AG04449 (cell line): ENCODE results near the gene SPIRE1.

Experiments used
- CTCF ChIA-PET: fragments of 350-600 bp; formaldehyde crosslinking; extraction: SDS; loops from one replicate; lab custom pipeline; 2021; ENCODE audit warnings: antibody characterized with exemption; lab: Yijun Ruan, JAX
- POLR2A ChIA-PET: fragments of 400-600, 350-600 bp; formaldehyde crosslinking; extraction: SDS; loops from one replicate; lab custom pipeline; 2020; ENCODE audit warnings: antibody characterized with exemption, inconsistent platforms; lab: Yijun Ruan, JAX
- DNase-seq: peaks from one replicate; pipeline ENCODE4 v3.0.0-alpha.2; 2010; ENCODE audit warnings: low read depth, low spot score
- H3K4me3 ChIP-seq: 2 replicates; pipeline ENCODE4 v1.5.1; 2011; ENCODE audit warnings: low read depth, mild to moderate bottlenecking, control low read depth, low read length
- CTCF ChIP-seq: IDR thresholded peaks from one replicate; pipeline ENCODE4 v1.5.1; 2011; ENCODE audit warnings: mild to moderate bottlenecking, moderate library complexity, low read length, control low read depth, inconsistent platforms; ENCODE audit not compliant: insufficient read depth; ENCODE audit errors: missing control alignments

The SPIRE1 gene

DNA sequence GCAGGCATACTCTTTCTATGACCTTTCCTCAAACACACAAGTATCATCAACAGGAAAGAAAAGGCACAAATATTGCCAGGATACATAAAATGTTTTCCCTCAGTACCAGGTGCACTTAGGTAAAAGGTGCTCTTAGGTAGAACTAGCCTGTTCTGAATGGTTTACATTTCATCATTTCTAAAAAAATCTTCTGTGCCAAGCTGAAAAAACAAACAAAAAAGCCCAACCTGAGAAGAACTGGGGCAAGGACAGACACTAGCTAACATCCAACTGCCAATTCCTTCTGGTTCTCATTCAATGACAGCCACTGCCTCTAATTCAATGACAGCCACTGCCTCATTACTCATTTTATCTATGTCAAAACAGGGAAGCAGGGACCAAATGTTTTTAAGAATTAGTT lies 68.5 kb downstream of the SPIRE1 start:
- no peak for DNase-seq
- ChIA-PET POLR2A (no interaction called here), CTCF (interaction anchor here (1.3 kb wide), 1 partner anchor 16 kb away, joined by 3 read pairs; no protein-coding TSS in a partner anchor)
- no peak overlapping the region for H3K4me3 ChIP-seq
- TF ChIP-seq CTCF, result no peak

GRCh38 chr18:12586956-12587355 lies 71.0 kb downstream of the SPIRE1 start:
- CTCF ChIA-PET, result interaction anchor here (1.2 to 1.3 kb wide), 2 partner anchors 47 to 73 kb away, joined by 3 read pairs; no protein-coding TSS in a partner anchor
- POLR2A ChIA-PET, result no interaction called here
- H3K4me3 ChIP-seq, result no peak overlapping the region
- no peak for DNase-seq
- no peak for TF ChIP-seq CTCF

- ChIA-PET POLR2A (no interaction called here), CTCF (interaction anchor here (1.0 kb wide), 1 partner anchor 9 kb away, joined by 5 read pairs; no protein-coding TSS in a partner anchor)
- H3K4me3 ChIP-seq, result no peak overlapping the region
- DNase-seq, result no peak
- no peak for TF ChIP-seq CTCF
These were observed 72.7 kb downstream of the SPIRE1 start for GRCh38 chr18:12585218-12585617.

GRCh38 chr18:12580630-12581342 lies 77.1 kb downstream of the SPIRE1 start:
- POLR2A ChIA-PET, result no interaction called here
- no peak for TF ChIP-seq CTCF
- no peak overlapping the region for H3K4me3 ChIP-seq
- DNase-seq, result no peak
- CTCF ChIA-PET, result no interaction called here

DNA sequence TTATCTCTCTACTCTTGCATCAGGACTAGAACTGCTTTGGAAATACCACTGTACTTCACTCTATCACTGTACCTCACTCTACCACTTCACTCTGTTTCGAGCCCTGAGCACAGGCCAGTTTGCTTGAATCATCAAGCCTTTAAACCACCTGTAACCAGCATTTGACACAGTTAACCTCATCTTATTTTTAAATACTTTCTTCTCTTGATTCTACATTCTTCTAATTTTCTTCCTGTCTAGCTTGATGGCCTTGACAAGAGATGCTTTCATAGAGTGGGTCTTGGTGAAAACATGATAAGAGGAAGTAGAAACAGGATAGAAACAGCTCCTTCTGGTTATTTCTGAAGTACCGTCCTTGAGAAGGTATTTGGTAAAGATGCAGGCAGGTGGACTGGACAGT lies 78.1 kb downstream of the SPIRE1 start:
- ChIA-PET POLR2A (interaction anchor here (0.8 kb wide), 1 partner anchor 172 kb away, joined by 3 read pairs; no protein-coding TSS in a partner anchor), CTCF (no interaction called here)

More for the DNA sequence above, 78.1 kb downstream of the SPIRE1 start:
- no peak for TF ChIP-seq CTCF
- H3K4me3 ChIP-seq, result no peak overlapping the region
- no peak for DNase-seq
